ENCODE measurements around the gene PLPPR4. TPM values are rescaled to one million over a fixed set of nuclear protein-coding genes. Genes with fewer than 3 reads are reported as not detected.

Gene PLPPR4
- total RNA-seq = not detected in 2 replicates

GRCh38 chr1:99264201-99265021 is at the start of gene PLPPR4:
Gene PLPPR4, plus strand, starts transcription at chr1:99264492. Its CDS starts 102 bp downstream, at chr1:99264594.

